ENCODE measurements around the gene NDUFV3.

DNA sequence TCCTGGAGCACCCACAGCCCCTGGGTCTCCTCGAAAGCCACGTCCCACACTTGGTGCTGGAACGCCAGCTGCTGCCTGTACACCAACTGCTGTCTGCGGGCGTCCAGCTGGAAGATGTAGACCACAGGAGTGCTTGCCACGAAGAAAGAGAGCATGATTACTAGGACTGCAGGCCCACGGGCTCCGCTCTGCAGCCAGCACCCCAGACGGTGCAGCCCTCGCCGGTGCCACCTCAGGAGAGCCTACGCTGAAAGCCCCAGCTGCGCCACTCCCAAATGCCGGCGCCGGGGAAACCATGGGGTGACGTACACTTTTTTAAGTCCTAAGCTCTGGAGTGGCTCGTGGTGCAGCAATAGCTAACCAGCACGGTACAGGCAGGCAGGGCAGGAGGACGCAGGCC is 39.5 kb upstream of the NDUFV3 start:
- TF ChIP-seq, protein P1, sequence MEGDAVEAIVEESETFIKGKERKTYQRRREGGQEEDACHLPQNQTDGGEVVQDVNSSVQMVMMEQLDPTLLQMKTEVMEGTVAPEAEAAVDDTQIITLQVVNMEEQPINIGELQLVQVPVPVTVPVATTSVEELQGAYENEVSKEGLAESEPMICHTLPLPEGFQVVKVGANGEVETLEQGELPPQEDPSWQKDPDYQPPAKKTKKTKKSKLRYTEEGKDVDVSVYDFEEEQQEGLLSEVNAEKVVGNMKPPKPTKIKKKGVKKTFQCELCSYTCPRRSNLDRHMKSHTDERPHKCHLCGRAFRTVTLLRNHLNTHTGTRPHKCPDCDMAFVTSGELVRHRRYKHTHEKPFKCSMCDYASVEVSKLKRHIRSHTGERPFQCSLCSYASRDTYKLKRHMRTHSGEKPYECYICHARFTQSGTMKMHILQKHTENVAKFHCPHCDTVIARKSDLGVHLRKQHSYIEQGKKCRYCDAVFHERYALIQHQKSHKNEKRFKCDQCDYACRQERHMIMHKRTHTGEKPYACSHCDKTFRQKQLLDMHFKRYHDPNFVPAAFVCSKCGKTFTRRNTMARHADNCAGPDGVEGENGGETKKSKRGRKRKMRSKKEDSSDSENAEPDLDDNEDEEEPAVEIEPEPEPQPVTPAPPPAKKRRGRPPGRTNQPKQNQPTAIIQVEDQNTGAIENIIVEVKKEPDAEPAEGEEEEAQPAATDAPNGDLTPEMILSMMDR (IDR thresholded peaks at IDR 0.05 in 8 of 11, conservative IDR thresholded peaks at IDR 0.05 in 3 of 11), result no peak
- TF ChIP-seq POLR2A (IDR thresholded peaks at IDR 0.05) (no peak), POLR2AphosphoS5 (IDR thresholded peaks at IDR 0.05) (no peak)

Measured in spleen (tissue), 7 donors.